GM19240 (cell line): ENCODE measurements around the gene CACUL1.

Source experiments
- DNase-seq: peaks from one replicate; pipeline ENCODE4 v3.0.0; 2011; ENCODE audit warnings: low spot score; ENCODE audit not compliant: insufficient read length

Gene CACUL1

DNA sequence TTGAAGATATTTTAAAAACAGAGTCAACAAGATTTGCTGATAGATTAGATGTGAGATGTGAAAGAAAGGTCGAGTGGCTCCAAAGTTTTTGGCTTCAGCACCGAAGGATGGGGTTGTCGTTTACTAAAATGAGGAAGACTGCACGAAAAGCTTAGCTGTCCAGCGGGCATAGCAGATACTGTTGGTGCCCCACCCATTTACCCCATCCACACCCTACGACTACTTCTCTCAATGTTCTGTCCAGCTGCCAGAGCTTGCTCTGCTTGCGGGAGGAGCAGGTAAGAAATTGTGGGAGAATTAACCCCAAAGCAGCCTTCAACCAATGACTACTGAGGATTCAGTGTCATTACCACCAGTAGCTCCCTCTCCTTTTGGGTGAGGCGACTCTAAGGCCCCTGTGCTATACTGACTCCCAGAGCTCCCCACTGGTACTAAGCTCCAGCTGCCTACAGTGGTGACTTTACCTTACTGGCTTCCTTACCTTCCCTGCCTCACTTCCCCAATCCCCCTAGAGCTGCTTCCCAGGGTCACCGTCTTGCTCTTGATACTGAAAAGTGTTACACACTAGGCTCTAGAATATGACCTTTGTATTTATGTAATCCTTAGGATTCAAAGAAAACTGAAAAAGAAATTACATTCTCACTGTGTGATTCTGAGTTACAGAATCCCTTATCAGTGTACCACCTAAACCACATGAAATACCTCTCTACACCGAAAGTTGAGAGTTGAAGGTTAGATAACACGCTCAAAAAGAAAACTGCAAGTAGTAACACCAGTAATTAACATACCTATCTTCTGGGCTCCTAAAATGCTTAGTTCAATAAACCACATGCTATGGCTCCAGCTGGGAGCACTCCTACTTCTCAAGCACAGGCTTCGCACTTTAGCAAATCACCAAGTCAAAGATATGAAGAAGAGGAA lies 22.3 kb downstream of the CACUL1 start:
- no peak for DNase-seq

DNA sequence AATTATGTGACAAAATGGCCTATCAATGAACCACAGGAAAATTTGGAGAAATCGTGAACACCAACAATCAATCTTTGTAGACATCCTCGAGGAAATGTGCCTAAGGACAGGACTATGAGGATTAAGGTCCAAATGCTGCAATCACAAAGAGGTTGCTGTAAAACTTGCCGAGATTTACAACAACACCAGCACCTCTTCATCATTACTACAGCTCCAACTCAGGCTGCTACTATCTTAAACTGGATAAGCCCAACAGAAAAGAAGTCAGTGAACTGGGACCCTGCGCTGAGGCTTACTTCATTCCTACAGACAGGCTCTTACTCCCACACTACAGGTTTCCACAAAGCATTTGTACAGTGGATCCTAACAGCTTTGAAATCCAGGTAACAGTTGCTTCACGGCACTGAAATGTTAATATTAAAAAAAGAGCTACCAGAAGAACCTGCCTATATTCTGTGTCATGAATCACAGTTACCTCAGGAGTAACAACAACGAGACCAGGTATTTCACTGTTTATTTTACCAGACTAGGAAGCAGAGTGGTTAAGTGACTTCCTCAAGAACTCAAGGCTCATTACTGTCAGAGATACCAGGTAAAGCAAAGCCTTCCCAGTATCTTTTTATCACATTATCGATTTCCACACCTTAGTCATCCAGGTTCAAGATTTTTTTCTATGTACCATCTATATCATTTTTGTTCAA lies 23.9 kb downstream of the CACUL1 start:
- DNase-seq, result no peak

DNA sequence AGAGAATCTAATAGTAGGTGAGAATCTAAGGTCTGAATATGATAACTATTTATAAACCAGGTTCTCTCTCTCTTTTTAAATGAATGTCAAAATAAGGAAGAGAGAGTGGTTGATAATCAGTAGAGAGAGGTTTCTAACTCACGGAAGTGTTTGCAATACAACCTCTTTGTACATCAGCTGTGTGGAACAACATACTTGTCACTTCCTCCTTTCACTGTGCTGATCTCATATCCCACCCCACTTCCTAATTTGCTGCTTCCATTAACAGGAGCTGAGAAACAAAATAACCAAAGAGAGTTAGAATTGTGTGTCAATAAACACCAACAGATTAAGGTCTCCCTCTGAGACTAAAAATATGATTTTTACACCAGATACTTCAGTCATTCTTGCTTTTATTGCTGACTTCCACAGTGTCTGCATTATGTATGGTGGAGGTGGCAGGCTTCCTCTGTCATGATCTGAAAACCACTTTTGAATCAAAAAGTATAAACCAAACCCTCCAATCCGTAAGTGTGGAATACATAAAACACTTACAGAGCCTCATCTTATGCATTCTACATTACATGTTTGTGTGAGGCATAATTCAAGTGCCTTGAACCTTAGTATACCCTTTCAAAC lies 25.0 kb downstream of the CACUL1 start:
- no peak for DNase-seq

DNA sequence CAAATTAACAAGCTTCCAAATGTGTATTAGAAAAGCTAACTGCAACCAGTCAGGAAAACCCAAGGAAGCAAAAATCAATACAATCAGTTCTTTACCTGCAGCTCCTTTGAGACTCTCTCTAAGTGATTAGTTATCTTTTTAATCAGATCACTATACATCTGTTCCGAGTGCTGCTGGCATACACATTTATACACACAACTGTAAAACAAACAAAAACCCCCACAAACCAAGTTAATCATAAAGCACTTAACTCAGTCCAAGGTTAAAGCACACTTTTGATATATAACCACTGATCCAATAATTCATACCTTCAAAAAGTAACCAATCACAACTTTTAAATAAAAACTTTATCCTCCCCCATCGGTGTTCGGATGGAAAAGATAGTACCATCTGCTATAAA lies 25.6 kb downstream of the CACUL1 start:
- DNase-seq, result no peak

DNA sequence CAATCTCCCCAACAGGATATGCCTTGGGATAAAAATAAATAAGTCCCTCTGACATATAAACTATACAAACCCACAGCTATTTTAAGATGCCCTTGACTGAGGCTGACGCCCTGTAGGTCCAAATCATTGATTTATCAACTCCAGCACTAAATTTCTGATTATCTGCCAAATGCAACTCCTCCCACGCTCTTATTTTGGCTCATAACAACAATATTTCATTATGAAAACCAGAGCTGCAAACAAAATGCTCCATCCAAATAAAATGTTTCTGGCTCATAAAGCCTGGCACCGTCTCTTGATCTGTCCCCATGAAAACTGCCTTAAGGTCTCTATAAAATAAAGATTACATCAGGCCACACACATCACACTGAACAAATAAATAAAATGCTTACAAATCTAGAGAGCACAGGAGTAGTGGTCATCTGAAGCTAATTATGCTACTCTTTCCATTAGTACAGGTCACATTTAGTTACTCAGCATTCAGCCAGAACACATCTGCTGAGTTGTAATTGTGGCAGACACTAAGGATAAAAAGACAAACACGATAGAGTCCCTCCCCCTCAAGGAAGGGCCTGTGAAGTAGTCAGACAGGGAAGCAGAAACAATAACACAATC lies 28.8 kb downstream of the CACUL1 start:
- no peak for DNase-seq

DNA sequence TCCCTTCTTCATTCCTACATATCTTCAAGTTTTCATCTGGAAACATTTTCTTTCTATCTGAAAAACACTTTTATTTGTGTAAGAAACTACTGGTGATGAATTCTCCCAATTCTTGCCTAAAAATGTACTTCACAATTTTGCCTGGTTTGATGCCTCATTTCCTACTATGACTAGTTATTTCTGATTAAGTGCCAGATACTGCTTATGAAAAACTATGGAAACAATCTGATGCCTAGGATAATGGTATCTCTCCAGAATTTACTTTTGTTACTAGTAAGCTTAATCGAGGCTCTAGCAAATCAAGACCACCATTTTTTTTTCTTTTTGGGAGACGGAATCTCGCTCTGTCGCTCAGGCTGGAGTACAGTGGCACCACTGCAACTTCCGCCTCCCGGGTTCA lies 31.3 kb downstream of the CACUL1 start:
- DNase-seq, result no peak

DNA sequence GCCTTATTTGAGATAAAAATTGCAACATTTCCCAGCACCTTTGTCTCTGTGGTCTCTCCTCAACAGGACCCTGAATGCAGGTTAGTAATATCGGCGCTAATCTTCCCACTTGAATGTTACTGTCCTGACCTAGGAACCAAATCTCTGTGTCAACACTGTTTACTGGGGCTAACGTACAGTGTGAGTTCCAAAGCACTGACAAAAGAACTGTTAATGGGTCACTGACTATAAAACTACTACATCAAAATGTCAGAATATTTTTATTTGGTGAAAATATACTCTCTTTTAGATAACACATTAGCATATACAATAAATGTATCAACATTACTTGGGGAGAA lies 33.3 kb downstream of the CACUL1 start:
- no peak for DNase-seq

DNA sequence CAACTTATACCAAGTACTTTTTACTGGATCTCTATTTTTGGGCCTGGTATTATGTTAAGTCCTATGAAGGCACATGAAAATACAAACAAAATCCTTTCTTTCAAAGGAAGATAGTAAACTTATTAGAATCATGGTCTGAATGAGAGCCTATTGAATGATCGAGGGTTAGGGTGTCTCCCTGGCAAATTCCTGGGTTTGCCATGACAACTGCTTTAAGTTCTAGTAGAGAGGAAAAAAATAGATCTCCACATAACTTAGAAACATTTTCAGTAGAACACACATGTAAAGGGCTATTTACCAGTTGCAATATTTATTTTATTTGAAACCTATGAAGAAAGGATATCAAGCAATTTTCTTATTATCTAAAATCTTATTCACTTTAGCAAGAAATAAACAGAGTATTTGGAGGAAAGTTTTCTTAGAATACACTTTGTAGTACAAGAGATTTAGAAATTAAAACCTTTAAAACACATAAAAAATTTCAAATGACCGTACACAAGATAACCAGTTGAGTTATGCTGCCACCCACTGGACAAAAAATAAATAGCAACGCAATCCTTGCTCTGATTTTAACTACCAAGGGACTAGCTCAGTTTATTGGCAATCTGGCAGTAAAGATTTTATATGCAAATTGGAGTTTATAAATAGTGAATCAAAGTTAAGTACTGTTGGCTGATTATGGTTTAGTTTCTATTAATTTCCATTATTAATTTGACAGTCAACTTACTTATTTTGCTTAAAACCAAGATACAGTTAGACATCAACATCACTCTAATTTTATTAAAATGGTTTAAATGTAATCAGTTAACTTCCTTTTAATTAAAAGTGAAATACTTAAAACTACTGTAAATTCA lies 33.9 kb downstream of the CACUL1 start:
- no peak for DNase-seq

DNA sequence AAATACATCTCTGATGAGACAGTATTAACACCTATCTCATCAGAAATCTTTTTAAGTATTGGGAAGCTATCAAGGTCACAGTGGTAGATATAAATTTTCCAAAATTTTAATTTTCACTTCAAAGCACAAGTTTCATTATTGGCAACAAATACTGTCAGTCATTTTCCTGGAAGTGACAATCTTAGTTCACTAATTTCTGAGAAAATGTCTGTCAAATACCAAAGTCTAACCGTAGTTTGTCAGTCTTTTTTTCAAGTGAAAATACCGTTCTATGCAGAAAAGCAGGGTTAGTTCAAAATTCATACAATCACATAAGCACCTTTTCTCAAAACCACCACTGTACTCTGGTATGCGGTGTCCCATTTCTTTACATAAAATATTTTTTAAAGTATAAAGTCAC lies 40.4 kb downstream of the CACUL1 start:
- DNase-seq, result no peak

DNA sequence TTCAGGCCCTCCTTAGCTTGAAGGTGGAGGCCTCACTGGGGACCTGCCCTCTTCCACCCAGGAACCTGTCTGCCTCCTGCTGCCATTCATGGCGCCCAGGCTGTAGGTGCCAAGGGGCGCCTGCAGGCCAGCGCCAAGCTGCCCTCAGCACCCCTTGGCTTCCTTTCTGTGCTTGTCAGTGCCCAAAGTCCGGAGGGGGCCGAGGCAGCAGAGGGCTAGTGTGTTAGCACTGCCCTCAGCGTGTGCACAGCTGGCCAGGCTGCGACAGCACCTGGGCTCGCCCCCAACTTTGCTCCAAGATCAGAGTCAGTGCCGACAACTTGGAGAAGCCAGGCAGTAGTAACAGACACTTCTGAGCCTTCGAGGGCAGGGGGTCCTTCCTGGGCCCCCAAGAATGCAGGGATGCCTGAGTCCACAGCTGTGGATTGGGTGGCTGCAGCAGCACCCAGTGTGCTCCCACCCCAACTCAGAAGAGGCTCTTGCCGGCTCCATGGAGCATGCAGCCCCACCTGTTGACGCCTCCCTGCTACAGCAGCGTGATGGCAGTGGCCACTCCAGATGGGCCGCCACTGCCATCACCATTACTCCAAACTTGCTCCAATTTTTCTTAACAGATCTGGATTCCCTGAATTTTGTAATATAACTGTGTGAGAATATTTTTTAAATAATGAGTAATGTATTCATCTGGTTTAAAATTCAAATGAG lies 41.7 kb downstream of the CACUL1 start:
- DNase-seq, result no peak

DNA sequence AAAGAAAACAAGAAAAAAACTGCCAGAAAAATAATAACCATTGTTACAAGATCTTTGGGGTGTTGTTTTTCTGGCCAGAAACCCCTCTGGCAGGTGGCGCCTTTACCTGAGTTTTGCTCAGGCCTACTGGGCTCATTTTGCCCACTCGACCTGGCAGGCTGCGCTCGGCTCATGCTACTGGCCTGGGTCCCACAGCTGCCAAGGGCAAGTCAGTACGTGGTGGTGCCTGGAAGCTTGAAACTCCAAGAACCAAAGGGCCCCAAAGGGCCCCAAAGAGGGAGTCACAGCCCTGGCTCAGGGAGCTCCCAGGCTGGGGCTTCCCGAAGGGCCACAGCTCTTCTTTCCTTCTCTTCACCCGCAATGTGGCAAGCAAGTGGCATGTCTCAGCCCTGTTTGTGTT lies 42.7 kb downstream of the CACUL1 start:
- no peak for DNase-seq

DNA sequence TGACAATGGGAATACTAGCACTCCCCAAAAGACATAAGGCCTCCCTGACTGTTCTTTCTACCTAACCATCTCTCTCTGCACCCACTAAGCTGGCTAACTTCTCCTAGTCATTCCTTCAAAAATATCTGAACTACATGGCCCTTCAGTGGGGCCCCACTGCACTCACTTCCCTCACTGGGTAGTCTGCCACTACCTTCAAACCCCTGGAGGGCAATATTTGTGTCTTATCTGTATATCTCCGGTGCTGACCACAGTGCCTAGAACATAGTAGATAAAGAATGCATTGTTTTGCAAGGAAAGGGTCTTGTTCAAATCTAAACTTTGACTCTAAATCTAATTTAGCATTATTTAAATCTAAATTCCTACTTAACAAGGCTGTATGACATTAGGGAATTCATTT lies 44.3 kb downstream of the CACUL1 start:
- DNase-seq, result no peak

DNA sequence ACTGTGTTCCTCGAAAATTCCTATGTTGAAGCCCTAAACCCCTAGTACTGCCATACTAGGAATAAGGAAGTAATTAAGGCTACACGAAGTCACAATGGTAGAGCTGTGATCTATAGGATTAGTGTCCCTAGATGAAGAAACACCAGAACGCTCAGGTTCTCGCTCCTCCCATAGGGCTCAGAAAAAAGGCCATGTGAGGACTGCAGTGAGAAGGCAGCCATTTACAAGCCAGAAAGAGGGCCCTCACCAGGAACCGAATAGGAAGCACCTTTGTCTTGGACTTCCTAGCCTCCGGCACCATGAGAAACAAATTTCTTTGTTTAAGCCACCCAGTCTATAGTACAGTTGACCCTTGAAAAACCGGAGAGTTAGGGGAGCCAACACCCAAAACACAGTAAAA lies 46.2 kb downstream of the CACUL1 start:
- no peak for DNase-seq

DNA sequence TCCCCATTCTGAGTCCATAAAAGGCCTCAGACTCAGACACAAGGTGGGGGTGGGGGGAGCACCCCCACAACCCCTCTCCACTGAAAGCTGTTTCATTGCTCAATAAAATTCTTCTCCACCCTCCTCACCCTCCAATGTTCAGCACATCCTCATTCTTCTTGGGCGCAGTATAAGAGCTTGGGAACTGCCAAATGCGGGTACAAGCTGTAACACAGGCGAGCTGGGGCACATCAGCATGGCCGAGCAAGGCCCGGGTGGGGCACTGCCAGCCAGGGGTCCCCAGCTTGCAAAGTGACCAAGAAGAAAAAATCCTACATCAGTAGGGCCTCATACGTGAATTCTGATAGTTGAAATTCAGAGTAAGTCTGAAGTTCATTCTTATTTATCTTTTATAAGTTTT lies 50.1 kb downstream of the CACUL1 start:
- no peak for DNase-seq

DNA sequence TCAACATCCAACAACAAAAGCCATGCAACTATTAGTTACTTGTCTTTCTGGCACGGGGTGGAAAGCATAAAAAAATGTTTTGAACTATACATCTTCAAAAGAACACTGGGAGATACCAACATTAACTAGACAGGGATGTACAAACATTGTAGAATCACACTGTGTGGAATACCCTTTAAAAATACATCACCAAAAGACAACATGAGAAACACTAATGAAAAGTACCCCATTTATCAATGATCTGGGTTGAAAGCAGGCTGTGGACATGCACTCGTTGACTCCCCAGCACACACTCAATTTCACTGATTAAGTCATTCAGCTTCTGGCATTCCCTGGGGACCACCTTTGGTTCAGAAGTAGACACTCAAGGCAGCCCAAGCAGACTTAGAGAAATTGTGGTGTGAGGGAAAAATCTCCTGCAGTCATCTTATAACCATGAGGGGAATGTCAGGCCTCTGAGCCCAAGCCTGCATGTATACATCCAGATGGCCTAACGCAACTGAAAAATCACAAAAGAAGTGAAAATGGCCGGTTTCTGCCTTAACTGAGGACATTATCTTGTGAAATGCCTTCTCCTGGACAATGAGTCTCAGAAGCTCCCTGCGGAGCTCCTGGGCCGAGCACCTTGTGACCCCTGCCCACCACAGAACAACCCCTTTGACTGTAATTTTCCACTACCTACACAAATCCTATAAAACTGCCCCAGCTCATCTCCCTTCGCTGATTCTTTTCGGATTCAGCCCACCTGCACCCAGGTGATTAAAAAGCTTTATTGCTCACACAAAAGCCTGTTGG lies 53.0 kb downstream of the CACUL1 start:
- DNase-seq, result no peak

DNA sequence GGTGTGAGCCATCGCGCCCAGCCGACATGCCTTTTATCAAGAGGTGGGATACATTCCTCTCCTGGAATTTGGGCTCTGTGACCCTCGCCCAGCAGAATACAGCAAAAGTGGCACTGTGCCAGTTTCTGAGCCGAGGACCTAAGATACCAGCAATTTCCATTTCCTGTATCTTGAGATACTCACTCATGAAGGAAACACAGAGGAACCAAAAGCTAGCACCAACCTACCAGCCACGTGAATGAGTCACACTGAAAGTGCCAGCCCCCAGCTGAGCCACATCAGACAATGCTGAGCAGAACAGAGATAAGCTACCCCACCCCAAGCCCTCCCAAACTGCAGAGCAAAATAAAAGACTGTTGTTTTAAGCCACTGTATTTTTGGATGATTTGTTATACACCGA lies 56.3 kb downstream of the CACUL1 start:
- DNase-seq, result no peak

DNA sequence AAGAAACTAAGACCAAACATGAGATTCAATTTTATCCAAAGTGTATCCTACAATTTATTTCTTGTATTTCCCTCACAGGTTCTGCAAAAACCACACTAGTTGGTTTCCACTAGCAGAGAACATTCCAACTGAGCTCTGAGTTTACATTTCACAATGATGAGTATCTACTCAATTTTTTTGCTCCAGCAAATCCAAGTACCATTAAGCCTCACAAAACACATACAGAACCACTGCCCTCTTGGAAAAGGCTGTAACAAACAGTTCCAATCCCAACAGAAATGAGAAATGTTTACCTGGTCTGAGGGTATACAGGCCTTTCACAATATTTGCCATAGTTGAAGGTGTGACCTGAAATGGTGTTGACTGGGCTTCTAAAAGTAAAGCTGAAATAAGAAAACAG lies 59.9 kb downstream of the CACUL1 start:
- no peak for DNase-seq

DNA sequence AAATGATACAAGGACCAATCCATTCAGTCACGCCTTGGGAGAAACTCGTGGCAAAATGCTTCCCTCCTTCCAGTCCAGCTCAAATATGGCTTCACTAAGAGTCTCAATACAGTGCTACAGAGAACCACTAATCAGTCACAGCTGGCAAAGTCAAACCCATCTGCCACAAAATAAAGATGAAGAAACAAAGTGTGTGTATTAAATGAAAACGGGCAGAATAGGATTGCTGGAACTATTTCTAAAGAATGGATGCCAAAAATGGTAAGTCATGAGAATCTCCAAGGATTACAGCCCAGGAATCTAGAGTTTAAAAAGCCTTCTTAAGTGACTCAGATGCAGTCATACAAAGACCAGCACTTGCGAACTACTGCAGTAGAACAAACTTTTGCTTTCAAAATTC lies 61.9 kb downstream of the CACUL1 start:
- no peak for DNase-seq

DNA sequence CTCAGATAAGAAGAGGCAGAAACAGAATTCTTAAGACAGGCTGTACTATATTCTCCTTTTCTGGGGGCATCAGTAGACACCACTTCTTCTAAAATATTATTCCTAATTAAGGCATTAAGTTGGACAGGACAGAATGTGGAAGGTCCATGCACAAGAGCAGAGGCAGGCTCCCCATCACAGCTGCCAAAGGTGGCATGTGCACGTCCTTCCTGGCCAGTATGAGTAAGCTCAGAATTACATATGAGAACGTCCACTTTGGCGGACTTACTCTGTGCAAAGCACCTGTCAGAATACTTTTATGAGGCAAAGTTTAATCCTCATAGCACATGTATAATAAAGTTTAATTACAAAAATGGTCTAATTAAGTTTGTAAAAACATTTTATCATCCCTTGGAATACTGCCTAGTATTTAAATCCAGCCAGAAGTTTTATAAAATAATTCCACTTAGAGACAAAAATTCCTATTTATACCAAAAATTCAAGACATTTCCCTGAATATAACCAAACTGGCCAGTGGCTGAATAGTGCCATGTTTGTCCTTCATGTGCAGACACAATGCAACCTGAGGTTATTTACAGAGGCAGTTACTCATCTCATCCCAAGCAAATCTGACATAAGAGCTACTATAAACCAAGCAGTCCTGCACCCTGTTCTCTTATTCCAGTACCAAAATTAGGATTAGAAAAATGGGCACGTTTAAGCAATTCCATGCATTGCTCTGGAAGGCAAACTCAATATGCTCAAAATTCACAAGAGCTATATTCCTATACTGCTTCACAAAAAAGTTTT lies 65.5 kb downstream of the CACUL1 start:
- no peak for DNase-seq
